Stimulated activated CD4-positive, alpha-beta T cell treated with anti-CD3 and anti-CD28 coated beads, Interleukin-4, amount 100 ng/mL, for 4 hours (primary cell): Measurements from ENCODE around the gene SF3B4.
"Not testable (repeated sequence)": the region's sequence is repeated elsewhere in the genome, so short reads cannot be mapped to it uniquely, and the experiment has no call there.

ENCODE experiments used
- DNase-seq, 2 experiments: peaks; one replicate each; pipeline ENCODE4 v3.0.0-alpha.2; 2020

The SF3B4 gene

GRCh38 chr1:149927563-149928400 is at the start of gene SF3B4:
SF3B4 (minus strand) TSS chr1:149927803; CDS start chr1:149927759, 44 bp downstream.
- DNase-seq, result peak; percentile 93 to 94

DNA sequence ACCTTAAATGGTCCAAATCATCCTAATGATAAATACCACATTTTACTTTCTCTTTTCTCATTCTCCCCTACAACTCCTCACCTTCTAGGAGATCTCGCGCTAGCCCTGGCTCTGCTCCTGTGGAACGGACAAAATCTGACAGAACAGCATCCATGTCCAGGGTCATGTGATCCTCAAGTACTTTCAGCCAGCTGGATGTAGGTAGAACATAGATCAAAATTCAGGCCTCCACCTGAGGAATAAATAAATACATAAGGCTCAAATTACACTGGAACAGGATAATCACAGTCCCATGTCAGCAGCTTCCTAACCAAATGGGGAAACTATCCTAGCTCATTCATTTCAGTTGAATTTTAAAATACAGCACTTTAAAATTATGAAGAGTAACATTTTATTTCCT is 49.7 kb upstream of the SF3B4 start:
- DNase-seq, result no peak

GRCh38 chr1:149972547-149972946 is 44.9 kb upstream of the SF3B4 start:
- no peak for DNase-seq

DNA sequence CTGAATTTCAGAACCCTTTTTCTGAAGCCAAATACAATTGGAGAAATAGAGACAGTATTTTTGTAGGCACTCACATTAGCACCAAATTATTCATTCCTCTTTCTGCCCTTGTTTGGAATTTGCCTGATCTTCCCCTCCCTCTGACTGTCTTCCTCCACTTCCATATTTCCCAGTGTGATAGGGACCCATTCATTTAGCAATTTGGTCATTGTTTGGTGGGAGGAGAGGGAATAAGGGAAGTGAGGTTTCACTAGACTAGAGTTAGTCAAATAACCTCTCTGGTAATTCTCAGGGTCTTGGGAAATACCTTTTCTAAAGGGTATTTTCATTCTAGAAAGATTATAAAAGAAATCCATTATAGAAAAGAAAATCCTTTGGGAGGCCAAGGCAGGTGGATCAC is 40.0 kb upstream of the SF3B4 start:
- DNase-seq, result no peak

DNA sequence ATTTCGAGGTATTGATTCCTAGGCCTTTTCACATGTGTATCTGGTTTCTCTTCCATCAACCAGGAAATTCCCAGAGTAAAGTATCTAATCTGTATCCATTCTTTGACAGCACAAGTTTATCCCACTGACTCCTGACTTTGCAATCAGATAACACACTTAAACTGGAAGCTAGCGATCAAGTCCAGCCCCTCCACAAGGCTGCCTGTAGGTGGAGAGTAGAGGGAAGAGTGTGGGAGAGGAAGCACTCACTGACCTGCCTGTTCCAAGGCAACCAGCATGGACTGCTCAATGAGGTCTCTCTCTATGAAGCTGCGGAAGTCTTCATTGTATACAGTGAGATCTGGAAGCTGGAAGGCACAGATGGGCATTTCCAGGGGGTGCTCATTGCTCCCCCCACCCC is 39.4 kb upstream of the SF3B4 start:
- no peak for DNase-seq

DNA sequence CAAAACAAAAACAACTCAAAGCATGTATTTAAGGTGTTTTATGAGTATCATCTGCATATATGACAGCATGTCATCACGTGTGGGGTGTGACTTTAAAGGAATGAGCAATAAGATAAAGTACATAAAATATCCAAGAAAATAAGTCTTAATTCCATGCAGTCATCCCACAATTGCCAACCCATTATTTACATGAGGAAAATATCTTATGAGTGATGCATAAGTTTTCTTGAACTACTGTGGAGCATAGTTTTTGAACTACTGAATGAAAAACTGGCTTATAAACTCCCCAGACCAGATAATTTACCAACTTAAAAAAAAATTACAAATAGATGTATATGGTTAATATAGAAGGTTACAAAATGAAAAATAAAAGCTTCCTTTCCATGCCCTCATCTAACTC is 38.8 kb upstream of the SF3B4 start:
- DNase-seq, result no peak

- no peak for DNase-seq
These were observed 37.8 kb upstream of the SF3B4 start for GRCh38 chr1:149965440-149965839.

DNA sequence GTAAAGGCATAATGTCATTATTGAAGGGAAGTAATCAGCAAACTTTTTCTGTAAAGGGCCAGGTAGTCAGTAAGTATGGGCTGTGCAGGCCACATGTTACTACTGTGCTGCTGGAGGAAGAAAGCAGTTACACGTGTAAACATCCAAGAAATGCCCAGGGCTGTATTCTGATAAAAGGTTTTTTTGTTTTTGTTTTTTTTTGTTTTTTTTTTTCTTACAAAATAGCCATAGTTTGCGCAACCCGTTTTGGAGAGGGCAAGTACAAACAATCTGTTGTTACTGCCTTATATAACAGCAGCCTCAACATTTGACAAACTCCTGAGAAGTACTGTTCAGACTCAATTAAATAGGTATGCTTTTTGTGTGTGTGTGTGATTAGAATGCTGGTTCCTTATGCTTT is 35.8 kb upstream of the SF3B4 start:
- no peak for DNase-seq

GRCh38 chr1:149962736-149963135 is 35.1 kb upstream of the SF3B4 start:
- DNase-seq, result no peak

DNA sequence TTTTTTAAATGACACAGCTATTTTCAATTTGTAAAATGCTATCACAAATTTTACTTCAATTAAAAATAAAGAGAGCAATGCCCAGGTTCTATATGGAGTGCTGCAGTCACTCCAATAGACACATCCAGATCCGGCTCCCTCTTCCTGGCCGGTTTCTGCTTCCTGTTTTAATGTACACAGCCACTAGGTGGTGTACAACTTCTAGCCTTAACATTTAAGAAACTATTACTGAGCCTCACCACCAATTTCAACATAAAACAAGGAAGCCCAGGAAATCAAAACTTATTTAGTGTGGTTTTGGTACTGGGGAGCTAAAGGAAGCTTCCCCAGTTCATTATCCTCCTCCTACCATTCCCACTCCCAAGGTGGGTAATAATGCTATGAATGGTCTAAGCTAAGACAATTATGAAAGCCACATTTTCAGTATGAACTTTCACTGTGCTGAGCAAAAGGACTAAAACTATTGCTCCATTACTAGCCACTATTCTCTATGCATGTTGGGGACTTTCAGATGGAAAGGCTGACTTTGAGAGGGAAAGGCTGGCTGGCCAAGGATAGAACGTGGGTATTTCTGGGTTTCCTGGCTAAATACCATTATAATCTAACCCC is 34.5 kb upstream of the SF3B4 start:
- peak in 1 of 2 experiments; percentile 38 for DNase-seq

DNA sequence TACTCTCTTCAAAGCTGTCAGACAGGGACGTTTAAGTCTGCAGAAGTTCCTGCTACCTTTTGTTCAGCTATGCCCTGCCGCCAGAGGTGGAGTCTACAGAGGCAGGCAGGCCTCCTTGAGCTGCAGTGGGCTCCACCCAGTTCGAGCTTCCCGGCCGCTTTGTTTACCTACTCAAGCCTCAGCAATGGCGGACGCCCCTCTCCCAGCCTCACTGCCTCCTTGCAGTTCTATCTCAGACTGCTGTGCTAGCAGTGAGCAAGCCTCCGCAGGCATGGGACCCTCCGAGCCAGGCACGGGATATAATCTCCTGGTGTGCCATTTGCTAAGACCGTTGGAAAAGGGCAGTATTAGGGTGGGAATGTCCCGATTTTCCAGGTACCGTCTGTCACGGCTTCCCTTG is 29.9 kb upstream of the SF3B4 start:
- not testable (repeated sequence) for DNase-seq

- DNase-seq, result no peak
These were observed 22.3 kb upstream of the SF3B4 start for GRCh38 chr1:149949911-149950310.

DNA sequence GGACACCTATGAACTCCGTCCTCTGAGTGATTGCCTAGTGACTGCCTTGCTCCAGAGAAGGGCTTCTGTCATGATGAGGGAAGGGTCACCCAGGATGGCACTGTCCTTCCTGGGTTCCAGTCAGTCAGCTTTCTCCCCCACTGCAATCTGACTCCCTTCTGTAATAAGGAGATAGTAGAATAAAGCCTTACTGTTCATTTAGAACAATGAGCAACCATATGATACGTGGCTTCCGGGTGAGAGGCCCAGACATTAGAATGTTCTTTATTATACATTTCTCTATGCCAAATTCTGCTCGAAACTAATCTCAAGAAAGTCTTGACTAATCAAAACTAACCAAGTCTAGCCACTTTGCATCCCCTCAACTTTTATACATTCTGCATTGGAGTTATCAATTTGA is 17.6 kb upstream of the SF3B4 start:
- no peak for DNase-seq

DNA sequence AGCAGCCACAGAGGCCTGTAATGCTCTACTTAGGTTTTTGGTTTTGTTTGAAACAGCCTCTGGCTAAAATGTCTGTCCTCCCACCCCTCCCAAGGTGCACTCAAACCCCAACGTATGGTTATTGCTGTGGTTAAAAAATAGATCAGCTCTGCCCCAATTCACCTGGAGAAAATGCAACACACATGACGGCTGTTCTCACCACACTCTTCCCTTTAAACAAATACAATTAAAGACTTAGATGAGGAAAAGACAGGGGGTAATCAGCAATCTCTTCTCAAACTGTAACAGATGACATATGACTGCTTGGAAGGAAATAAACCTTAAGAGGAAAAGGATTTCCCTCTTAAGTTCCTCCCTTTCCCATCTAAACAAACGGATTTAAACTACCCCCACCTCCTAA is 15.3 kb upstream of the SF3B4 start:
- no peak for DNase-seq

- DNase-seq, result no peak
These were observed 14.6 kb upstream of the SF3B4 start for GRCh38 chr1:149942207-149942606.

DNA sequence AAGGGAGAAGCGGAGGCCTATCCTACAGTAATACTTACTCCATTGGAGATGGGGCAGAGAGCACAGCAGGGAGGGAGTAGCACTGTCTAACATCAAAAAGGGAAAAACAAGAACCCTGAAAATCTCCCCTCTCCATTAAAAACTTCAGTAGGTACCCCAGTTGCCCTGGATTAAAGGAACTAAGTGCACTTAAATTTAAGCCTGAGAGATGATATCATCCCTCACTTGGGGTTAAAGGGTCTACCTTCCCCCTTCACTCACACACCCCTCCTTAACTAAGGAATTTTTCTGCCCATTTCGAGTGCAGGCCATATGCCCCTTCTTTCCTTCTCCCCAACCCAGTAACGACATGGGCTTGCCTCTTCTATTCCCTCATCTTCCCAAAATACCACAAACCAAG is 12.8 kb upstream of the SF3B4 start:
- no peak for DNase-seq

- DNase-seq, result not testable (repeated sequence)
These were observed 11.0 kb upstream of the SF3B4 start for GRCh38 chr1:149938668-149939003.

GRCh38 chr1:149937759-149938158 is 10.2 kb upstream of the SF3B4 start:
- peak in 1 of 2 experiments; percentile 14 for DNase-seq

DNA sequence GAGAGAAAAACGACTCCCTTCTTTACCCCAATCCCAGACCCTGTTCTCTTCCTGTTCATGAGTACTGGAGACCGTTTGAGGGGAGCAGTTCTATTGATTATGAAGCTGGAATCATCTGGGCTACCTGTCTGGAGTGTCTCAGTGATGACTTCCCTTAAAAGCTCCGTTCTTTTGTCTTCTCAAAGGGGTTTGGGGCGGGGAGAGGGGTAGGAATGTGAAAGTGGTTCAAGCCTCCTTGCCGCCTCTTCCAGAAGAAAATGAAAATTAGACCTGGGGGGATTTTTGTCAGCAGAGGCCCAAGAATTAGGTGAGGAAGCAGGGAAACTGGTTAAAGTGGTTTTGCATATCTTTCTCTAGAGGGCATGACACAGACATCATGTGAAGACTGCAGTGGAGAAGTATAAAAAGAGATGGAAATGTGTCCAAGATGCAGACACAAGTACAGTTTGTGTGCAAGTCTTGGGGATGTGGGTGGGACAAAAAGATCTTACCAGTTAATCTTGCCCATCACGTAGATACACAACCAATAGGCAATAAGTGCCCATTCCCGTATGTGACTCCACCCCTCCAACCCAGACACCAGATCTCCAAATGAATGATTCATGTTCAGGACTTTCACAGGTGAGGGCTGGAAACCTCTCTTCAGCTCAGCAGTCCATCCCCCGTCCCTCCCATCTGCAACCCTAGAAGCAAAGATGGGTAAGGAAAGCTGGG is 9.5 kb upstream of the SF3B4 start:
- no peak for DNase-seq

- DNase-seq, result no peak
These were observed 8.8 kb upstream of the SF3B4 start, which contains the start of gene MTMR11 for GRCh38 chr1:149936170-149936991. MTMR11 (minus strand) TSS chr1:149936879; CDS start chr1:149936647, 232 bp downstream.

DNA sequence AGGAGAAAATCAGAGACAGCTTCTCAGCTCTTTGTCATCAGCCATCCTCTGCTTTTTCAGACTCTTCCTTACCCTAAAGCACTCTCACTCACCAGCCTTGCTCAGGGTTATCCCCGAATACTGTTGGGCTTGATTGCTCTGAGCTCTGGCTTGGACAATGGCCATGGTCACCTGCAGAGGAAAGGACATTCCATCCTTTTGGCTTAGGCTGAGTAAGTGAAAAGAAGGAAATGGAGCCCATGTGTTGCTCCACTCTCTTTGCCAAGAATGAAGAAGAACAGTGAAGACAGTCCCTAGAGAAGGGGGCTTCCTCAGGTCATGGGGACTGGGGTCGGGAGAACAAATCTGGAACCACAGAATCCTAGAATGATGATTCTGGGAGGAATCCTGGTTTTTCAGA is 6.8 kb upstream of the SF3B4 start:
- no peak for DNase-seq

DNA sequence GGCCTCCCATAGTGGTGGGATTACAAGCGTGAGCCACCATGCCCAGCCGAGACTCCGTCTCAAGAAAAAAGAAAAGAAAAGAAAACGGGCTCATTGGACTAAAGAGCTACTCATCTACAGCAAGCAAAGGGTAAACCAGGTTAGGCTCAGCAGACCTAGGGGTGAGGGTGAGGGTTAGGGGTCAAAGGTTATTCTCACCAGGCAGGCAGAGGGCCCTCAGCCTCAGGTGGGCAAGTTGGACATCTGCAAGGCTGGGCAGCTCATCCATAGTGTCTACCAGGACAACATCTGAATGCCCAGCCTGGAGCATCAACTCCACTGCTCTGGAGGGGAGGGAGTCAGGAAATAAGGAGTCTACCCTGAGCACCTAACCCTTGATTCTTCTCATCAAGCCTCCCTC is 5.6 kb upstream of the SF3B4 start:
- no peak for DNase-seq

DNA sequence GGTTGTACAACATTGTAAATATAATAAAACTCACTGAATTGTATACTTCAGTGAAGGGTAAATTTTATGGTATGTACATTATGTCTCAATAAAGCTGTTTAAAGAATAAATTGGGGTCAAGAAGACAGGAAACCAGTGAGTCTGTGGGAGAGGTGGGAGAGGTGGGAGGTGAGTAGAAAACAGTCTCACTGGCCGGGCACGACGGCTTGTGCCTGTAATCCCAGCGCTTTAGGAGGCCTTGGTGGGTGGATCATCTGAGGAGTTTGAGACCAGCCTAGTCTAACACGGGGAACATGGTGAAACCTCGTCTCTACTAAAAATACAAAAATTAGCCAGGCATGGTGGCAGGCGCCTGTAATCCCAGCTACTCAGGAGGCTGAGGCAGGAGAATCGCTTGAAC is 4.9 kb upstream of the SF3B4 start:
- DNase-seq, result no peak
